Karpas-422 (cell line): ENCODE results near the gene ROCK2. TPM values are rescaled to one million over a fixed set of nuclear protein-coding genes. Genes with fewer than 3 reads are reported as not detected.

Experiments used
- DNase-seq: peaks from one replicate; pipeline ENCODE4 v3.0.0-alpha.2; 2015
- H2AFZ ChIP-seq: fragments of 200-600 bp; sonication (generic); 2 replicates; pipeline ENCODE4 v1.6.1; 2014; ENCODE audit warnings: antibody characterized with exemption, low read length, mixed read lengths
- H3K27ac ChIP-seq: fragments of 200-600 bp; sonication (generic); 2 replicates; pipeline ENCODE4 v1.5.1; 2014; ENCODE audit warnings: mild to moderate bottlenecking, low read length, moderate library complexity
- H3K27me3 ChIP-seq: fragments of 200-600 bp; sonication (generic); 2 replicates; pipeline ENCODE4 v1.6.1; 2014; ENCODE audit warnings: low read length, mixed read lengths
- H3K36me3 ChIP-seq: fragments of 200-600 bp; sonication (generic); 2 replicates; pipeline ENCODE4 v1.6.1; 2014; ENCODE audit warnings: low read length, mixed read lengths; ENCODE audit not compliant: insufficient read depth
- H3K4me1 ChIP-seq: fragments of 200-600 bp; sonication (generic); 2 replicates; pipeline ENCODE4 v1.6.1; 2014; ENCODE audit warnings: mild to moderate bottlenecking, low read length, mixed read lengths
- H3K4me2 ChIP-seq: fragments of 200-600 bp; sonication (generic); 2 replicates; pipeline ENCODE4 v1.6.1; 2014; ENCODE audit warnings: low read length, low read depth, mild to moderate bottlenecking; ENCODE audit not compliant: poor library complexity, severe bottlenecking
- H3K4me3 ChIP-seq: fragments of 200-600 bp; sonication (generic); 2 replicates; pipeline ENCODE4 v1.5.1; 2014; ENCODE audit warnings: mild to moderate bottlenecking, antibody characterized with exemption, low read length, mixed read lengths
- H3K79me2 ChIP-seq: fragments of 200-600 bp; sonication (generic); 2 replicates; pipeline ENCODE4 v1.6.1; 2014; ENCODE audit warnings: mild to moderate bottlenecking, low read length, mixed read lengths
- H3K9ac ChIP-seq: fragments of 200-600 bp; sonication (generic); 2 replicates; pipeline ENCODE4 v1.6.0; 2014; ENCODE audit warnings: low read length
- H3K9me2 ChIP-seq: fragments of 200-600 bp; sonication (generic), shearing (Covaris generic); replicated peaks from 2 replicates; pipeline ENCODE4 v1.6.0; 2014; ENCODE audit warnings: mild to moderate bottlenecking, low read length, moderate library complexity; ENCODE audit not compliant: insufficient read depth
- H3K9me3 ChIP-seq: fragments of 300-700, 200-600 bp; sonication (generic); 2 replicates; pipeline ENCODE4 v1.6.1; 2014; ENCODE audit warnings: low read length, mixed read lengths
- H4K20me1 ChIP-seq: fragments of 200-600 bp; sonication (generic); 2 replicates; pipeline ENCODE4 v1.6.1; 2014; ENCODE audit warnings: mild to moderate bottlenecking, antibody characterized with exemption, low read length, low read depth; ENCODE audit not compliant: insufficient read depth
- total RNA-seq: library from RNA; depleted of rRNA; stranded (reverse); fragments of >200 nt; shearing (Covaris generic); gene quantifications from 2 replicates; pipeline ENCODE4 v1.2.3, GENCODE V29; 2014; ENCODE audit warnings: low replicate concordance

Gene ROCK2
- total RNA-seq, 1 experiment from 2014 or later: 14.2 TPM

DNA sequence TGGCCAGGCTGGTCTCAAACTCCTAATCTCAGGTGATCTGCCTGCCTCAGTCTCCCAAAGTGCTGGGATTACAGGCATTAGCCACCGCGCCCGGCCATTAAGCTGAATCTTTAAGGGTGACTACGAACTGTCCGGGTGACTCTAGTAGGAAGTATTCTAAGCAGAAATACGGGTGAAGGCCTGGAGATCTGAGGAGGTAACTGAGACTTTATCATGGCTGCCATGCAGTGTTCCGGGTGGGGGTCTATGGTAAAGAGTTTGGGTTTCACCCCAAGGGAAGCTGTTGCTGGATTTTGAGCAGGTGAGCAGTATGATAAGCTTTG is 20.1 kb upstream of the ROCK2 start:
- Histone ChIP-seq H3K4me3 (no peak overlapping the region), H3K27me3 (no peaks in the 10 kb centered on the region), H4K20me1 (no peaks in the 10 kb centered on the region), H3K4me1 (peaks cover 7% of the 10 kb centered on the region), H3K9ac (no peak overlapping the region), H3K79me2 (no peaks in the 10 kb centered on the region), H2AFZ (no peak overlapping the region), H3K27ac (no peak overlapping the region), H3K9me2 (no peaks in the 10 kb centered on the region), H3K9me3 (no peaks in the 10 kb centered on the region), H3K36me3 (no peaks in the 10 kb centered on the region), H3K4me2 (no peak overlapping the region)
- DNase-seq: no peak

DNA sequence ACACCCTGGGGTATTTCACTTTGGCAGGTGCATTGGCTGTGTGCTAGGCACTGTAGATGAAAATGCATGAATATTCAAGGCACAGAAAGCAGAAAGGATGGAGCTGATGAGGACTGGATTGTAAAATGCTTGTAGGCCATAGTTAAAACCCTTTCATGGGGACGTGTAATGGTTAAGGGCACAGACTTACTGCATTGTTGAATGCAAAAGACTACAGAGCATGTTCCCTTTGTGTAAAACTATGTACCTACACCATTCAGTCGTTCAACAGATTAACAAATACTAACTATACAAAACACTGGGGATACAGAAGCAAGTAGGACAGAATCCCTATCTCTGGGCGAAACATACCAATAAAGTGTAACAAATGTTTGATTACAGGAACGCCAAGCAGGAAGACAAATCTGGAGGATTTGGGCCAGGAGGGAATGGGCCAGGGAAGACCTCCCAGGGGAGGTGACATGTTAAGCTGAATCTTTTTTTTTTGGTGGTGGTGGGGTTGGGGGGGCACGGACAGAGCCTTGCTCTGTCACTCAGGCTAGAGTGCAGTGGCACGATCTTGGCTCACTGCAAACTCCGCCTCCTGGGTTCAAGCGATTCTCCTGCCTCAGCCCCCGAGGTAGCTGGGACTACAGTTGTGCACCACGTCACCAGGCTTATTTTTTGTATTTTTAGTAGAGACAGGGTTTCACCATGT is 19.6 kb upstream of the ROCK2 start:
- no peak overlapping the region for H3K27ac ChIP-seq
- H3K4me3 ChIP-seq: no peak overlapping the region
- no peaks in the 10 kb centered on the region for H3K27me3 ChIP-seq
- no peaks in the 10 kb centered on the region for H3K36me3 ChIP-seq
- H3K4me1 ChIP-seq: peaks cover 7% of the 10 kb centered on the region
- no peak overlapping the region for H2AFZ ChIP-seq
- no peaks in the 10 kb centered on the region for H3K79me2 ChIP-seq
- no peak overlapping the region for H3K4me2 ChIP-seq
- no peaks in the 10 kb centered on the region for H4K20me1 ChIP-seq
- no peak for DNase-seq
- H3K9me2 ChIP-seq: no peaks in the 10 kb centered on the region
- no peaks in the 10 kb centered on the region for H3K9me3 ChIP-seq
- H3K9ac ChIP-seq: no peak overlapping the region

DNA sequence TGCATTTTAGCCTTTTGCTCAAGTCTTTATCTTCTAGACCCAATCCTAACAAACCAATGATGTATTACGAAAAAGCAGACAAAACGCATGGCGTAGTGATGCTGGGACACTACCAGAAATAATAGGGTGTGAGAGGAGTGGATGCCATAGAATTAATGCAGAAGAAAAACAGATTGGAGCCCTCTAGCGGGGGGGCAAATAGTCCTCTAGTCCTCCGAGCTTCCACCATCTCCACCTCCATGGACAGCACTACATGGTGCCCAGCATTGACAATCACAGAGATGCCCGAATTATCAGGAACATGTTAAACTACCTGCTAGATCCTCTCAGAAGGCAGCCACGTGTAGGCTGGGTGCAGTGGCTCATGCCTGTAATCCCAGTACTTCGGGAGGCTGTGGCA is 15.4 kb upstream of the ROCK2 start:
- peak; percentile 33 for DNase-seq
- no peak overlapping the region for H3K9ac ChIP-seq
- H2AFZ ChIP-seq: no peak overlapping the region

DNA sequence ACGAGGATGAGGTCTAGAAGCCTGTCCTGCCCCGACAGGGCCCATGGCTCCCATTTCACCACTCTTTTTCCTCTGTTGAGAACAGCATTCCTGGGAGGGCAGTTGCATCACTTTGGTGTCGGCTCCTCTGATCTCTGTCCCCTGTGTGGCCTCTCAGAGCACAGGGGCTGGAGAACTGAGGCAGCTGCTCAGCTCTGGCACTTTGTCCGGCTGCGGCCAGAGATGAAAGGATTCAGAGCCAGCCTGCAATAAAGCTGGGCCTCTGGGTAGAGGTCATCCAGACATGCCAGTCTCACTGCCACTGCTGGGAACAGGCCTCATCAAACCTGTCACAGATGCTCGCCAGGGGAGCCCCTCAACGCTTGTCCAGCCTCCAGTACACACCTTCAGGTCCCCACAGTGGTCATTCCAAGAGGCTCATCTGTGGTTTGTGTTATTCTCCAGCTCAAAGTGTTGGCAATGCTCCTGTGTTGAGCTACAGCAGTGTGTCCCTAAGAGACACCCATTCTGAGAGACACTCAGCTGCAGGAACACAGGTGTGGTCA is 13.1 kb upstream of the ROCK2 start:
- H3K4me3 ChIP-seq: no peak overlapping the region
- no peak overlapping the region for H2AFZ ChIP-seq
- no peaks in the 10 kb centered on the region for H3K36me3 ChIP-seq
- no peaks in the 10 kb centered on the region for H3K79me2 ChIP-seq
- H3K9me2 ChIP-seq: no peaks in the 10 kb centered on the region
- H3K9me3 ChIP-seq: no peaks in the 10 kb centered on the region
- H3K27ac ChIP-seq: no peak overlapping the region
- H3K4me1 ChIP-seq: no peaks in the 10 kb centered on the region
- no peaks in the 10 kb centered on the region for H4K20me1 ChIP-seq
- no peak for DNase-seq
- H3K9ac ChIP-seq: no peak overlapping the region
- H3K27me3 ChIP-seq: no peaks in the 10 kb centered on the region
- no peak overlapping the region for H3K4me2 ChIP-seq

More for the DNA sequence above, 15.4 kb upstream of the ROCK2 start:
- Histone ChIP-seq H3K9me2 (no peaks in the 10 kb centered on the region), H3K36me3 (no peaks in the 10 kb centered on the region), H3K79me2 (no peaks in the 10 kb centered on the region), H3K27ac (no peak overlapping the region), H4K20me1 (no peaks in the 10 kb centered on the region), H3K4me3 (no peak overlapping the region), H3K9me3 (no peaks in the 10 kb centered on the region), H3K27me3 (no peaks in the 10 kb centered on the region), H3K4me2 (no peak overlapping the region), H3K4me1 (no peaks in the 10 kb centered on the region)

DNA sequence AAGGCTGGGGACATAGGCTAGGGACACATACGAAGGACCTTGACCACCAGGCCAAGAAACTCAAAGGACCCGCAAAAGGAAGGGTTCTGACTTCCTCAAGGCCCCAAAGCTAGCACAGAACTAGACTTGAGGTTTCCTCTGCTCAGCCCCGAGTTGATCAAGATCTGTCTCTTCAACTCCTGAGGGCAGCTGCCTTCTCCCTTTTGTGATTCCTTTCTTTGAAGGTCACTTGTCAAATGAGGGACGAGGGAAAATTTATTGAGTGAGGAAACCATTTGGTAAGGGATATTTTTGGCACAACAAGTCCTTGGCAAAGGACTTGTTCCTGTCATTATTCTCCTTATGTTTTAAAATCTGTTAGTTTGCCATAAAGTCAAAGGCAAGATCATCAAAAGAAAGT is 12.3 kb upstream of the ROCK2 start:
- H3K27ac ChIP-seq: no peak overlapping the region
- peak; percentile 30 for DNase-seq
- no peaks in the 10 kb centered on the region for H3K79me2 ChIP-seq
- no peaks in the 10 kb centered on the region for H3K27me3 ChIP-seq
- H3K4me1 ChIP-seq: no peaks in the 10 kb centered on the region
- H3K9me3 ChIP-seq: no peaks in the 10 kb centered on the region
- H4K20me1 ChIP-seq: no peaks in the 10 kb centered on the region
- H3K4me3 ChIP-seq: no peak overlapping the region
- no peak overlapping the region for H3K9ac ChIP-seq
- no peak overlapping the region for H3K4me2 ChIP-seq
- no peaks in the 10 kb centered on the region for H3K9me2 ChIP-seq
- no peak overlapping the region for H2AFZ ChIP-seq
- no peaks in the 10 kb centered on the region for H3K36me3 ChIP-seq

DNA sequence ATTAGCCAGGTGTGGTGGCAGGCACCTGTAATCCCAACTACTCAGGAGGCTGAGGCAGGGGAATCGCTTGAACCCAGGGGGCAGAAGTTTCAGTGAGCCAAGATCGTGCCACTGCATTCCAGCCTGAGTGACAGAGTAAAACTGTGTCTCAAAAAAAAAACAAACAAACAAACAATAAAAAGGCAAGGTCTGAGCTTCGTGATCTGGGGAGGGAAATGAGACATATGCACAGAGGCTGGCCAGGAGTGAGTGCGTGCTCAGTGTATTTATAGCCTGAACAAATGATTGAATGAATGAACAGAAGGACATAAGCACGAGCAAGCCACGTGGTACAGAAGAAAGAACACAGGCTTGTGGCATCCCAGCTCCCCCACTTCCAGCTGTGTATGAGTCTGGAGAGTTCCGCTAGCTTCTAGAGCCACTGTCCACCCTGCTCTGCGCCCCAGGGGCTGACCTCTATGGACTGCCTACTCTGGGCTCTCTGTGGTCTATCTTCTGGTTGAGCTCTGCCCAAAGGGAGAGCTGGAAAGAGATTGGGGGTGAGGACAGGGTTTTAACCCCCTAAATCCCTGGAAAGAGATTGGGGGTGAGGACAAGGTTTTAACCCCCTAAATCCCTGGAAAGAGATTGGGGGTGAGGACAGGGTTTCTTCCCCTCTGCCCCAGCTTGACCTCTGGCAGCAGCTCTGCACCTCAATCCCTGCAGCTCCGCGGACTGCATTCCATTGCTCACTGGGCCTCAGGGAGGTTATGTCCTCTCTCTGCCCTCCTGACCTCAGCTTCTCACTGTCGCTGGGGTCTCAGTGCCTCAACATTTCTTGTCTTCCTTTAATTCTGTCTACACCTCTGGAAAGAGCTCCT is 11.0 kb upstream of the ROCK2 start:
- Histone ChIP-seq H3K27ac (no peak overlapping the region), H3K9me2 (no peaks in the 10 kb centered on the region), H3K4me3 (no peak overlapping the region), H3K36me3 (no peaks in the 10 kb centered on the region), H3K9me3 (no peaks in the 10 kb centered on the region), H3K79me2 (no peaks in the 10 kb centered on the region), H4K20me1 (no peaks in the 10 kb centered on the region), H2AFZ (no peak overlapping the region), H3K4me1 (no peaks in the 10 kb centered on the region), H3K27me3 (no peaks in the 10 kb centered on the region), H3K9ac (no peak overlapping the region), H3K4me2 (no peak overlapping the region)
- peak; percentile 12 for DNase-seq

DNA sequence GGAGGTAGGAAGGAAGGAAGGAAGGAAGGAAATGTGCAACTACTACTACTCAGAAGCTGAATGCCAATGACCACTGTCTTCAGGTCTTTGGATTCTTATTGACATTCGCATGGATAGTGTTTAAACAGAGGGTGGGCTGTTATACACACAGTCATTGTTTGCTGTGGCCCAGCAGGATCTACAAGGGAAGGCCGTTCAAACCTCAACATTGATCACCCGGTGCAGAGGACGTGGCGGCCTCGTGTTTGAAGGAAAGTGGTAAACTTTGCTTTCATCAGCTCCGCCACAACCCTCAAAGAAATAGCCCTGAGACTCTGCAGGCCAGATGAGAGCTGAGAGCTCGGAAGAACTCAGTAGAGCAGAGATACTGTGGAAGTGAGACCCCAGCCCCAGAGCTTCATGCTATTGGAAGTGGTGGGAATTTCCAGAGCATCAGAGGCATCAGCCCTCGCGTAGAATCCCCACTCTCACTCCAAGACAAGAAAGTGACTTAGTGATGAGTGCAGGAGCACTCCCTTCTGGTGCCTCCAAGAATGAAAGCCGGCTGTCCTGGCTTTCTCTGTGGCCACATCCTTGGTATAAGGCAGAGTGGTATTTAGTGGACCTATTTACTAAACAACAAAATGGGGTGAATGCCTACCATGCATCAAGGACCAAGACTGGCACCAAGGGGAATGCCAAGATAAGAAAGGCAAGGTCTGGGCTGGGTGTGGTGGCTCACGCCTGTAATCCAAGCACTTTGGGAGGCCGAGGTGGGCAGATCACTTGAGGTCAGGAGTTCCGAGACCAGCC is 10.1 kb upstream of the ROCK2 start:
- no peak for DNase-seq
- Histone ChIP-seq H3K4me2 (no peak overlapping the region), H2AFZ (no peak overlapping the region)

More for the DNA sequence above, 10.1 kb upstream of the ROCK2 start:
- Histone ChIP-seq H3K9me3 (no peaks in the 10 kb centered on the region), H3K9ac (no peak overlapping the region), H3K27ac (no peak overlapping the region), H4K20me1 (no peaks in the 10 kb centered on the region), H3K4me3 (no peak overlapping the region), H3K27me3 (no peaks in the 10 kb centered on the region), H3K4me1 (no peaks in the 10 kb centered on the region), H3K79me2 (no peaks in the 10 kb centered on the region), H3K9me2 (no peaks in the 10 kb centered on the region), H3K36me3 (no peaks in the 10 kb centered on the region)
